Lower lobe of right lung (tissue), 2 donors: ENCODE measurements around the gene PRCC. TPM values are rescaled to one million over a fixed set of nuclear protein-coding genes. Genes with fewer than 3 reads are reported as not detected.

Source experiments
- ATAC-seq, 2 donors: fragments of 200-7000 bp; cut with Tn5 transposase; one replicate each; pipeline ENCODE4 v1.9.1; 2020 to 2022; ENCODE audit warnings: mild to moderate bottlenecking in 2 of 2, moderate library complexity in 2 of 2
- DNase-seq: peaks from one replicate; pipeline ENCODE4 v3.0.0-alpha.2; 2020
- H3K27ac ChIP-seq: fragments of 200-600 bp; one replicate; pipeline ENCODE4 v1.8.0; 2022
- H3K27me3 ChIP-seq: fragments of 200-600 bp; one replicate; pipeline ENCODE4 v1.8.0; 2022; ENCODE audit warnings: low read depth
- H3K36me3 ChIP-seq: fragments of 200-600 bp; one replicate; pipeline ENCODE4 v1.8.0; 2022; ENCODE audit warnings: mild to moderate bottlenecking
- H3K4me1 ChIP-seq: fragments of 200-600 bp; one replicate; pipeline ENCODE4 v1.8.0; 2022
- H3K4me3 ChIP-seq: fragments of 200-600 bp; one replicate; pipeline ENCODE4 v1.8.0; 2022; ENCODE audit warnings: mild to moderate bottlenecking
- H3K9me3 ChIP-seq: fragments of 200-600 bp; one replicate; pipeline ENCODE4 v1.8.0; 2022
- CTCF ChIP-seq: fragments of 200-600 bp; IDR thresholded peaks from one replicate; pipeline ENCODE4 v1.8.0; 2022; ENCODE audit warnings: antibody characterized with exemption, mild to moderate bottlenecking
- intact Hi-C: fragments of 100-400 bp; cut with DNase I; formaldehyde crosslinking; loops from one replicate; pipeline ENCODE4 v1.11.0; 2022
- total RNA-seq: library from RNA; stranded (reverse); fragmentation: NEBNext Ultra II Directional; extraction: Animal tissue kit (Norgen Biotek cat#: 25700); gene quantifications from one replicate; pipeline ENCODE4 v1.2.1, GENCODE V29; 2021
- donor health status: DM: no; HTN: yes; CAD: no; lungs with severe emphysema.

PRCC gene
- total RNA-seq, 1 donor from 2014 or later, result 51.9 TPM

DNA sequence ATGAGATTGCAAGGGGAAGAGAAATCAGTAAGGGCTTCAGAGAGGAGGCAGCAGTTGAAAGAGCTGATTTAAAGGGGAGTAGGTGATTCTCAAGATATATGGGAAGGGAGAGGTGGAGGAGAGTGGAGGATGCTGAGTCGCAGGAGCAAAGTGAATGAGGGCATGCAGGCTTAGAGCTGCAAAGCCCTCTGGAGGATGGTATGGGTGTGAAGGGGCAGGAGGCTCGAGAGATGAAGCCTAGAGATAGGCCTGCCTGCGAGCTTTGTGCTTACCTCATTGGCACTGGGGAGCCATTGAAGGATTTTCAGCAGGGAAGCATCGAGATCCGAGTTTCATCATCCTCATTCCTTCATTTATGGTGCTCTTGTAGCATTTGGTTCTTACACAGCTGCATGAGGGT is 65.1 kb downstream of the PRCC start:
- H3K27ac ChIP-seq, result no peak overlapping the region
- H3K27me3 ChIP-seq, result peaks cover 8% of the 10 kb centered on the region
- no peaks in the 10 kb centered on the region for H3K4me1 ChIP-seq
- ATAC-seq, result no peak
- H3K36me3 ChIP-seq, result no peaks in the 10 kb centered on the region
- DNase-seq, result no peak
- H3K4me3 ChIP-seq, result no peak overlapping the region
- H3K9me3 ChIP-seq, result no peaks in the 10 kb centered on the region
- TF ChIP-seq CTCF, result no peak
- intact Hi-C loops, result no loop called here

GRCh38 chr1:156833603-156834002 is 66.3 kb downstream of the PRCC start:
- DNase-seq, result no peak
- no peaks in the 10 kb centered on the region for H3K4me1 ChIP-seq
- H3K36me3 ChIP-seq, result no peaks in the 10 kb centered on the region
- TF ChIP-seq CTCF, result no peak
- H3K9me3 ChIP-seq, result no peaks in the 10 kb centered on the region
- H3K27me3 ChIP-seq, result peaks cover 17% of the 10 kb centered on the region
- no peak overlapping the region for H3K4me3 ChIP-seq
- ATAC-seq, result no peak
- intact Hi-C loops, result no loop called here
- H3K27ac ChIP-seq, result no peak overlapping the region

DNA sequence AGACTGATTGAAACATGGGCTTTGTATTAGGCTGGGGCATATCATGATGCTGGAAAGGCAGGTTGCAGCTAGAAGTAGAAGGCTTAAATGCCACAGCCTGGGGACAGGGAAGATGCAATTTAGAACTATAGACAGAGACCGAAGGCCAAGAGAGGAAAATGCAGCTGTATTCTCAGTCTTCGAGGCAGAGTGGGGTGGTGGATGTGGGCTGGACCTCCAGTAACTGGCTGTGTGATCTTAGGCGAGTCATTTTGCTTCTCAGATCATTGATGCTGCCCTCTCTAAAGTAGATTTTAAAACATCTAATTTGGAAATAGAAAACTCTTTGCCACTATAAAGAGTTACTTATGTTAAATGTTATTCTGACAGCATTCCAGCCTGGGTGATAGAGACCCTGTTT is 67.0 kb downstream of the PRCC start:
- Histone ChIP-seq H3K9me3 (no peaks in the 10 kb centered on the region), H3K4me3 (no peak overlapping the region), H3K27me3 (peaks cover 21% of the 10 kb centered on the region), H3K27ac (no peak overlapping the region), H3K4me1 (no peaks in the 10 kb centered on the region), H3K36me3 (no peaks in the 10 kb centered on the region)
- intact Hi-C loops, result no loop called here
- DNase-seq, result no peak
- no peak for ATAC-seq
- no peak for TF ChIP-seq CTCF

GRCh38 chr1:156836041-156836654 is 68.8 kb downstream of the PRCC start:
- DNase-seq, result no peak
- no peaks in the 10 kb centered on the region for H3K36me3 ChIP-seq
- no peak overlapping the region for H3K4me3 ChIP-seq
- H3K4me1 ChIP-seq, result no peaks in the 10 kb centered on the region
- TF ChIP-seq CTCF, result no peak
- no peak overlapping the region for H3K27ac ChIP-seq
- H3K27me3 ChIP-seq, result peaks cover 35% of the 10 kb centered on the region
- no peaks in the 10 kb centered on the region for H3K9me3 ChIP-seq
- ATAC-seq, result no peak
- intact Hi-C loops, result no loop called here

GRCh38 chr1:156836892-156837291 is 69.6 kb downstream of the PRCC start:
- no peak for TF ChIP-seq CTCF
- Histone ChIP-seq H3K4me1 (no peaks in the 10 kb centered on the region), H3K27me3 (peaks cover 41% of the 10 kb centered on the region), H3K9me3 (no peaks in the 10 kb centered on the region), H3K27ac (no peak overlapping the region), H3K4me3 (no peak overlapping the region), H3K36me3 (no peaks in the 10 kb centered on the region)
- no peak for DNase-seq
- intact Hi-C loops, result no loop called here
- ATAC-seq, result no peak

GRCh38 chr1:156838972-156839371 is 71.6 kb downstream of the PRCC start:
- Histone ChIP-seq H3K27ac (no peak overlapping the region), H3K36me3 (no peaks in the 10 kb centered on the region), H3K27me3 (peaks cover 56% of the 10 kb centered on the region), H3K4me1 (no peaks in the 10 kb centered on the region), H3K4me3 (no peak overlapping the region), H3K9me3 (no peaks in the 10 kb centered on the region)
- ATAC-seq (peak; percentile 37 to 58), DNase-seq (no peak)
- intact Hi-C loops, result no loop called here
- peak; percentile 82 for TF ChIP-seq CTCF
